Activated naive CD8-positive, alpha-beta T cell treated with anti-CD3 and anti-CD28 coated beads for 36 hours (primary cell): ENCODE measurements around the gene APIP. TPM values are rescaled to one million over a fixed set of nuclear protein-coding genes. Genes with fewer than 3 reads are reported as not detected.

ENCODE experiments used
- DNase-seq: peaks from one replicate; pipeline ENCODE4 v3.0.0; 2021
- H3K27ac Mint-ChIP-seq: one replicate; pipeline ENCODE4 v1.8.0; 2022; ENCODE audit warnings: mild to moderate bottlenecking, moderate library complexity, mixed read lengths
- H3K27me3 Mint-ChIP-seq: one replicate; pipeline ENCODE4 v1.8.0; 2022; ENCODE audit warnings: mild to moderate bottlenecking, mixed read lengths
- H3K36me3 Mint-ChIP-seq: one replicate; pipeline ENCODE4 v1.8.0; 2021; ENCODE audit warnings: mild to moderate bottlenecking, mixed read lengths
- H3K4me1 Mint-ChIP-seq: one replicate; pipeline ENCODE4 v1.8.0; 2021; ENCODE audit warnings: mixed read lengths
- H3K4me3 Mint-ChIP-seq: one replicate; pipeline ENCODE4 v1.8.0; 2022; ENCODE audit warnings: mild to moderate bottlenecking, moderate library complexity, mixed read lengths
- H3K9me3 Mint-ChIP-seq: one replicate; pipeline ENCODE4 v1.8.0; 2022; ENCODE audit warnings: mixed read lengths
- total RNA-seq, 2 experiments: library from RNA; stranded (reverse); gene quantifications; one replicate each; pipeline ENCODE4 v1.2.3, GENCODE V29; 2021

Gene APIP
- total RNA-seq, 2 experiments from 2014 or later, result 38.3 to 39.5 TPM

- H3K36me3 Mint-ChIP-seq, result no peaks in the 10 kb centered on the region
- H3K9me3 Mint-ChIP-seq, result no peaks in the 10 kb centered on the region
- H3K4me1 Mint-ChIP-seq, result no peaks in the 10 kb centered on the region
- peaks cover 5% of the 10 kb centered on the region for H3K27me3 Mint-ChIP-seq
- no peak for DNase-seq
- no peak overlapping the region for H3K4me3 Mint-ChIP-seq
- H3K27ac Mint-ChIP-seq, result no peak overlapping the region
Observed at GRCh38 chr11:34850334-34850733, 65.8 kb downstream of the APIP start.

- H3K9me3 Mint-ChIP-seq, result no peaks in the 10 kb centered on the region
- no peaks in the 10 kb centered on the region for H3K4me1 Mint-ChIP-seq
- peaks cover 4% of the 10 kb centered on the region for H3K27me3 Mint-ChIP-seq
- no peak for DNase-seq
- no peak overlapping the region for H3K4me3 Mint-ChIP-seq
- H3K36me3 Mint-ChIP-seq, result no peaks in the 10 kb centered on the region
- no peak overlapping the region for H3K27ac Mint-ChIP-seq
Observed at GRCh38 chr11:34846467-34846866, 69.7 kb downstream of the APIP start.

- Mint-ChIP-seq H3K4me1 (no peaks in the 10 kb centered on the region), H3K27ac (no peak overlapping the region), H3K27me3 (peaks cover 3% of the 10 kb centered on the region), H3K9me3 (no peaks in the 10 kb centered on the region), H3K36me3 (no peaks in the 10 kb centered on the region), H3K4me3 (no peak overlapping the region)
- no peak for DNase-seq
Observed at GRCh38 chr11:34844463-34845112, 71.6 kb downstream of the APIP start.

GRCh38 chr11:34843271-34843670 lies 72.9 kb downstream of the APIP start:
- Mint-ChIP-seq H3K27ac (no peak overlapping the region), H3K4me1 (no peaks in the 10 kb centered on the region), H3K27me3 (peaks cover 3% of the 10 kb centered on the region), H3K9me3 (no peaks in the 10 kb centered on the region), H3K36me3 (no peaks in the 10 kb centered on the region), H3K4me3 (no peak overlapping the region)
- no peak for DNase-seq

GRCh38 chr11:34840736-34841386 lies 75.3 kb downstream of the APIP start:
- Mint-ChIP-seq H3K36me3 (no peaks in the 10 kb centered on the region), H3K27me3 (peaks cover 3% of the 10 kb centered on the region), H3K27ac (no peak overlapping the region), H3K9me3 (no peaks in the 10 kb centered on the region), H3K4me1 (no peaks in the 10 kb centered on the region), H3K4me3 (no peak overlapping the region)
- peak; percentile 6 for DNase-seq

- Mint-ChIP-seq H3K9me3 (no peaks in the 10 kb centered on the region), H3K27me3 (peaks cover 6% of the 10 kb centered on the region), H3K4me1 (no peaks in the 10 kb centered on the region), H3K36me3 (no peaks in the 10 kb centered on the region), H3K4me3 (no peak overlapping the region), H3K27ac (no peak overlapping the region)
- DNase-seq, result no peak
Observed at GRCh38 chr11:34839969-34840368, 76.2 kb downstream of the APIP start.

- DNase-seq, result no peak
- H3K36me3 Mint-ChIP-seq, result no peaks in the 10 kb centered on the region
- peaks cover 4% of the 10 kb centered on the region for H3K27me3 Mint-ChIP-seq
- H3K27ac Mint-ChIP-seq, result no peak overlapping the region
- no peaks in the 10 kb centered on the region for H3K9me3 Mint-ChIP-seq
- H3K4me3 Mint-ChIP-seq, result no peak overlapping the region
- H3K4me1 Mint-ChIP-seq, result no peaks in the 10 kb centered on the region
Observed at GRCh38 chr11:34836958-34837856, 79.0 kb downstream of the APIP start.

- no peaks in the 10 kb centered on the region for H3K9me3 Mint-ChIP-seq
- no peaks in the 10 kb centered on the region for H3K36me3 Mint-ChIP-seq
- no peak overlapping the region for H3K4me3 Mint-ChIP-seq
- no peak overlapping the region for H3K27ac Mint-ChIP-seq
- H3K27me3 Mint-ChIP-seq, result peaks cover 4% of the 10 kb centered on the region
- H3K4me1 Mint-ChIP-seq, result no peaks in the 10 kb centered on the region
- no peak for DNase-seq
Observed at GRCh38 chr11:34833602-34834001, 82.6 kb downstream of the APIP start.

Other genes with a start within 250 kb of the APIP start
- gene PDHX, start 239 bp upstream of the APIP start, total RNA-seq, result 10 to 100 TPM; 45.3 to 46.9 TPM
- 100 to 1,000 TPM; 380 to 428 TPM for gene CD44, start 222.8 kb upstream of the APIP start, total RNA-seq